B cell (primary cell): Measurements from ENCODE around the gene BCAP29. TPM values are rescaled to one million over a fixed set of nuclear protein-coding genes. Genes with fewer than 3 reads are reported as not detected.

ENCODE experiments used
- ATAC-seq: fragments of 200-7000 bp; cut with Tn5 transposase; one replicate; pipeline ENCODE4 v1.10.0; 2021; ENCODE audit warnings: low read depth, mild to moderate bottlenecking, moderate number of reproducible peaks, moderate library complexity
- CTCF ChIA-PET: fragments of 350-600 bp; sonication (Branson Sonifier 250); formaldehyde crosslinking; loops from one replicate; lab custom pipeline; 2021; ENCODE audit warnings: antibody characterized with exemption, inconsistent platforms; lab: Charles Lee
- POLR2A ChIA-PET: fragments of 350-600 bp; sonication (Branson Sonifier 250); formaldehyde crosslinking; loops from one replicate; lab custom pipeline; 2021; ENCODE audit warnings: antibody characterized with exemption; lab: Charles Lee
- DNase-seq: peaks from one replicate; pipeline ENCODE4 v3.0.0; 2013
- H2AFZ ChIP-seq: 2 replicates; pipeline ENCODE4 v1.6.1; 2012; ENCODE audit warnings: mild to moderate bottlenecking, low read depth, low read length; ENCODE audit not compliant: insufficient read depth, poor library complexity, severe bottlenecking
- H3K27ac ChIP-seq, 2 donors: 1 replicate in 1 of 2; 2 replicates in 1 of 2; pipeline ENCODE4 v1.5.1; 2012 to 2013; ENCODE audit warnings: low read length in 2 of 2, mild to moderate bottlenecking in 2 of 2, moderate library complexity in 1 of 2
- H3K27me3 ChIP-seq, 4 experiments: fragments of 200-600 bp in 1 of 4; sonication (generic) in 1 of 4; replicated peaks in 1 of 4; 1 replicate in 2 of 4; 2 replicates in 2 of 4; pipeline versions ENCODE4 v1.6.1 to v1.7.0; 2013 to 2016; ENCODE audit warnings: low read length in 3 of 4, mild to moderate bottlenecking in 2 of 4, mixed read lengths in 1 of 4, moderate library complexity in 1 of 4; ENCODE audit not compliant: insufficient read depth in 4 of 4, control insufficient read depth in 3 of 4; ENCODE audit errors: control extremely low read depth in 1 of 4
- H3K36me3 ChIP-seq, 2 experiments: replicated peaks in 1 of 2; 1 replicate in 1 of 2; 2 replicates in 1 of 2; pipeline versions ENCODE4 v1.6.1 to v1.7.1; 2013; ENCODE audit warnings: low read length in 1 of 2; ENCODE audit not compliant: insufficient read depth in 2 of 2, control insufficient read depth in 1 of 2; ENCODE audit errors: control extremely low read depth in 1 of 2, extremely low read depth in 1 of 2
- H3K4me1 ChIP-seq, 2 donors: fragments of 200-600 bp in 1 of 2; sonication (generic) in 1 of 2; 1 replicate in 1 of 2; 2 replicates in 1 of 2; pipeline versions ENCODE4 v1.5.1 to v1.6.1; 2013 to 2017; ENCODE audit warnings: low read length in 2 of 2; ENCODE audit not compliant: control insufficient read depth in 2 of 2, insufficient read depth in 2 of 2
- H3K4me2 ChIP-seq: replicated peaks from 2 replicates; pipeline ENCODE3; 2012; ENCODE audit warnings: mild to moderate bottlenecking, low read depth, low read length; ENCODE audit not compliant: poor library complexity, severe bottlenecking
- H3K4me3 ChIP-seq, 5 experiments: fragments of 200-600 bp in 1 of 5; sonication (generic) in 1 of 5; 1 replicate in 3 of 5; 2 replicates in 2 of 5; pipeline versions ENCODE4 v1.5.1 to v1.7.0; 2011 to 2016; ENCODE audit warnings: low read length in 4 of 5, mild to moderate bottlenecking in 4 of 5, low read depth in 2 of 5, control low read depth in 1 of 5, moderate library complexity in 1 of 5; ENCODE audit not compliant: insufficient read depth in 1 of 5; ENCODE audit errors: control extremely low read depth in 1 of 5, extremely low read depth in 1 of 5
- H3K79me2 ChIP-seq: fragments of 200-600 bp; sonication (generic); one replicate; pipeline ENCODE4 v1.6.0; 2016; ENCODE audit warnings: low read length; ENCODE audit not compliant: control insufficient read depth, insufficient read depth
- H3K9ac ChIP-seq: fragments of 200-600 bp; sonication (generic); 2 replicates; pipeline ENCODE4 v1.6.1; 2017; ENCODE audit warnings: mild to moderate bottlenecking, low read length, moderate library complexity
- H3K9me3 ChIP-seq, 3 donors: one replicate each; pipeline versions ENCODE4 v1.6.1 to v1.7.1; 2013; ENCODE audit warnings: low read length in 2 of 3; ENCODE audit not compliant: control insufficient read depth in 2 of 3, insufficient read depth in 1 of 3; ENCODE audit errors: control extremely low read depth in 1 of 3
- H4K20me1 ChIP-seq: 2 replicates; pipeline ENCODE4 v1.6.0; 2012; ENCODE audit warnings: mild to moderate bottlenecking, low read length; ENCODE audit not compliant: insufficient read depth, control insufficient read depth, poor library complexity, severe bottlenecking
- H3K27ac Mint-ChIP-seq: one replicate; pipeline ENCODE4 v1.8.0; 2021; ENCODE audit warnings: mixed read lengths
- H3K27me3 Mint-ChIP-seq: one replicate; pipeline ENCODE4 v1.8.0; 2021; ENCODE audit warnings: mixed read lengths
- H3K4me1 Mint-ChIP-seq: one replicate; pipeline ENCODE4 v1.8.0; 2021; ENCODE audit warnings: mixed read lengths
- H3K4me3 Mint-ChIP-seq: one replicate; pipeline ENCODE4 v1.8.0; 2021; ENCODE audit warnings: mixed read lengths
- H3K9me3 Mint-ChIP-seq: one replicate; pipeline ENCODE4 v1.8.0; 2022; ENCODE audit warnings: mixed read lengths; ENCODE audit not compliant: insufficient read depth
- CTCF ChIP-seq: fragments of 200-600 bp; IDR thresholded peaks from one replicate; pipeline ENCODE4 v1.8.0; 2022; ENCODE audit warnings: antibody characterized with exemption, mild to moderate bottlenecking
- EZH2 ChIP-seq: IDR thresholded peaks from 2 replicates; pipeline ENCODE4 v1.6.1; 2012; ENCODE audit warnings: borderline replicate concordance, low read depth, mild to moderate bottlenecking, moderate library complexity, low read length; ENCODE audit not compliant: insufficient read depth, poor library complexity, severe bottlenecking
- WGBS: methylation state at CpG from one replicate; pipeline ENCODE4 v1.1.5; 2013; ENCODE audit warnings: missing lambda C conversion rate; ENCODE audit not compliant: insufficient coverage; 5-methylcytosine and 5-hydroxymethylcytosine counted together
- intact Hi-C: fragments of 100-400 bp; cut with micrococcal nuclease; formaldehyde crosslinking; loops from one replicate; pipeline ENCODE4 v1.10.0; 2022
- polyA plus RNA-seq: library from polyadenylated mRNA; depleted of rRNA; stranded (reverse); fragments of >200 nt; gene quantifications from 2 replicates; pipeline ENCODE4 v1.2.3, GENCODE V29; 2012
- total RNA-seq, 2 donors: library from RNA; stranded (reverse); fragments of 120-200 nt in 1 of 2; gene quantifications; 1 replicate in 1 of 2; 2 replicates in 1 of 2; pipeline versions ENCODE4 v1.2.3 to v1.2.4, GENCODE V29; 2013 to 2022

The BCAP29 gene
- total and polyA plus RNA-seq, 2 donors (not counting 1 experiment from before 2014, with no cell fraction given): 24.6 to 27.3 TPM

GRCh38 chr7:107563081-107563774 is 16.8 kb upstream of the BCAP29 start:
- DNase-seq (no peak), ATAC-seq (peak; percentile 50)
- peak overlapping the region; percentile 88 to 94 for H3K27ac ChIP-seq
- under 1% methylated on average over 18 of the region's 21 CpGs for WGBS
- H2AFZ ChIP-seq: peak overlapping the region; percentile 99
- POLR2A ChIA-PET: interaction anchor here (0.6 to 1.2 kb wide), 8 partner anchors 15 to 395 kb away, joined by 3 to 9 read pairs (median 6); partner anchors contain the start of gene HBP1
- no peaks in the 10 kb centered on the region for H3K36me3 ChIP-seq
- intact Hi-C loops: loop anchor here (1.0 to 10.0 kb wide), 5 partner anchors 98 to 1009 kb away; partner anchors contain the start of genes DLD and HBP1
- H3K27me3 Mint-ChIP-seq: no peaks in the 10 kb centered on the region
- H3K9me3 ChIP-seq: no peaks in the 10 kb centered on the region
- no peaks in the 10 kb centered on the region for H3K9me3 Mint-ChIP-seq
- H3K4me3 Mint-ChIP-seq: peak overlapping the region; percentile 88
- H3K4me1 ChIP-seq: peaks cover 18 to 23% of the 10 kb centered on the region in 2 donors
- CTCF ChIA-PET: interaction anchor here (0.7 to 2.6 kb wide), 7 partner anchors 12 to 180 kb away, joined by 3 to 17 read pairs (median 4); partner anchors contain the start of genes CBLL1 and SLC26A4
- peak overlapping the region; percentile 98 for H3K9ac ChIP-seq
- H3K27ac Mint-ChIP-seq: peak overlapping the region; percentile 94
- TF ChIP-seq CTCF: no peak
- TF ChIP-seq EZH2: no peak
- no peaks in the 10 kb centered on the region for H3K27me3 ChIP-seq
- peaks cover 68% of the 10 kb centered on the region for H3K79me2 ChIP-seq
- peak overlapping the region; percentile 86 to 98 (median 93) for H3K4me3 ChIP-seq
- H3K4me1 Mint-ChIP-seq: peaks cover 50% of the 10 kb centered on the region
- peak overlapping the region; percentile 93 for H3K4me2 ChIP-seq
- H4K20me1 ChIP-seq: no peaks in the 10 kb centered on the region
